Activated naive CD8-positive, alpha-beta T cell treated with anti-CD3 and anti-CD28 coated beads, Interleukin-2, amount 50 U/mL, for 24 hours (primary cell): Measurements from ENCODE around the gene EVA1A.

Source experiments
- ATAC-seq: fragments of 150-1000 bp; cut with Tn5 transposase; one replicate; pipeline ENCODE4 v1.10.0; 2021
- DNase-seq: peaks from one replicate; pipeline ENCODE4 v3.0.0; 2021
- H3K27ac Mint-ChIP-seq: one replicate; pipeline ENCODE4 v1.8.0; 2021; ENCODE audit warnings: mild to moderate bottlenecking, mixed read lengths
- H3K27me3 Mint-ChIP-seq: one replicate; pipeline ENCODE4 v1.8.0; 2021; ENCODE audit warnings: mixed read lengths
- H3K36me3 Mint-ChIP-seq: one replicate; pipeline ENCODE4 v1.8.0; 2021; ENCODE audit warnings: low read depth, mixed read lengths
- H3K4me1 Mint-ChIP-seq: one replicate; pipeline ENCODE4 v1.8.0; 2021; ENCODE audit warnings: mixed read lengths
- H3K4me3 Mint-ChIP-seq: one replicate; pipeline ENCODE4 v1.8.0; 2021; ENCODE audit warnings: mild to moderate bottlenecking, moderate library complexity, mixed read lengths
- H3K9me3 Mint-ChIP-seq: one replicate; pipeline ENCODE4 v1.8.0; 2021; ENCODE audit warnings: mixed read lengths

Gene EVA1A

DNA sequence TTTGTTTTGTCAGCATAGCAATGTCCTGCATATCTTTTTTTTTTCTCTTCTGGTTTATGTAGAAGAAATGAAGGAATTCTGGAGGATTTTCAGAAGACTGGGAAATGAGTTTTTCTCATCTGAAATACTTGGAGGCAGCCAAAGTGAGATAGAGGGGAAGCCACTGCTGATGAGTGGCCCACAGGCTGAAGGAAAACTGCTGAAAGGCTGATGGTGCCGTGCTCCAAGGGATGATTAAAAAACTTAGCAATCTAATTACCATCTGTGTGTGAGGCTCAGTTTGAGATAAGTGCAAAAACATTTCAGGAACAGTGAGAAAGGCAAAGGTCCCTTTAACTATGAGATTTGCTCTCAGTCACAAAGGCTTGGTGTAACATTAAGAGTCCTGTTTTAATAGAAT lies 98.5 kb downstream of the EVA1A start:
- no peak for DNase-seq
- no peak for ATAC-seq
- no peak overlapping the region for H3K4me3 Mint-ChIP-seq
- H3K27me3 Mint-ChIP-seq: peaks cover 19% of the 10 kb centered on the region
- peaks cover 4% of the 10 kb centered on the region for H3K9me3 Mint-ChIP-seq
- no peaks in the 10 kb centered on the region for H3K4me1 Mint-ChIP-seq
- H3K36me3 Mint-ChIP-seq: no peaks in the 10 kb centered on the region
- H3K27ac Mint-ChIP-seq: no peak overlapping the region

DNA sequence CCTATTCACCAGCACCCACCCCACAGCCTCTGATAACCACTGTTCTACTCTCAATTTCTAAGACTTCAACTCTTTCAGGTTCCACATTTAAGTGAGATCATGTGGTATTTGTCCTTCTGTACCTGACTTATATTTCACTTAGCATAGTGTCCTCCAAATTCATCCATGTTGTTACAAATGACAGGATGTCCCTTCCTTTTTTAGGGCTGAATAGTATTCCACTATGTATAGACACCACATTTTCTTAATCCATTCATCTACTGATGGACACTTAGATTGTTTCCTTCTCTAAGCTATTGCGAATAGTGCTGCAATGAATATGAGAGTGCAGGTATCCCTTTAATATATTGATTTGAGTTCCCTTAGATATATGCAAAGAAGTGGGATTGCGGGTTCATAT lies 100.1 kb downstream of the EVA1A start:
- ATAC-seq (no peak), DNase-seq (no peak)
- H3K4me1 Mint-ChIP-seq: no peaks in the 10 kb centered on the region
- peaks cover 4% of the 10 kb centered on the region for H3K9me3 Mint-ChIP-seq
- H3K27me3 Mint-ChIP-seq: peaks cover 21% of the 10 kb centered on the region
- no peaks in the 10 kb centered on the region for H3K36me3 Mint-ChIP-seq
- no peak overlapping the region for H3K27ac Mint-ChIP-seq
- no peak overlapping the region for H3K4me3 Mint-ChIP-seq

DNA sequence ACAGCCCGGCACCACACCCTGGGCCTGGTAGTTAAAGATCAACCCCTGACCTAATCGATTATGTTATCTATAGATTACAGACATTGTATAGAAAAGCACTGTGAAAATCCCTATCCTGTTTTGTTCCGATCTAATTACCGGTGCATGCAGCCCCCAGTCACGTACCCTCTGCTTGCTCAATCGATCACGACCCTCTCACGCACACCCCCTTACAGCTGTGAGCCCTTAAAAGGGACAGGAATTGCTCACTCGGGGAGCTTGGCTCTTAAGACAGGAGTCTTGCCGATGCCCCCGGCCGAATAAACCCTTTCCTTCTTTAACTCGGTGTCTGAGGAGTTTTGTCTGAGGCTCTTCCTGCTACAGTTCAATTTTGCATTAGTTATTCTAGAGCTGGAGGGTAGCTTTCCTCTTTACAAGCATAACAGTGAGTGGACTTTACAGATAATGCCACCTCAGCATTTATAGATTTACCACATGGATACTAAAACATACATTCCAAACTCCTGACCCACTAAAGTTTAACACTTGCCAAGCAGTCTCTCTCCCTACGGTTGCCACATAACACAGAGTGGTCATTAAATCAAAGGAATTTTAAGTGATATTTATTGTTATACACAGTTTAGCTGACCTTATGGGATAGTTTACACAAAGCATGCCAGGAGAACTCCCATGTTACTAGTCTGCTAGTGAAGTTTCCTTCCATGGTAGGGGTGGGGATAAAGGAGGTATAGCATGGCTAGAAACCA lies 101.0 kb downstream of the EVA1A start:
- ATAC-seq (no peak), DNase-seq (no peak)
- H3K4me1 Mint-ChIP-seq: no peaks in the 10 kb centered on the region

DNA sequence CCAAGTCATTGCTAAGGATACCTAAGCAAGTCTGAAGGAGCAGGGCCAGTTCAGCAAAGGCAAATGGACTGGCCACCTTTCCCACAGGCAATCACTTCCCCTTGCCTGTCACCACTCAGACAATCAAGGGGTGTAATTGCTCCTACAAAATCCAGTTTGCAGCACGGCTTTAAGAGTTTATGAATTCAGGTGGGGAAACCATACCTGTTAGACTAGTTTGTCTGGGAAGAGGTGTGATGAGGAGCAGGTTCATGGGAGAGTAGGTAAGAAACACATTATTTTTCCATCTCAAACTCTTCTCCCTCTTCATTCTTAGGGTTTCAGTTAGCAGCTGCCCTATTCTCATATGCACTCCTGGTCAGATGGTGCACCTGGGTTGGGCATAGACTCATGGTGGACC lies 102.5 kb downstream of the EVA1A start:
- H3K4me3 Mint-ChIP-seq: no peak overlapping the region
- ATAC-seq (no peak), DNase-seq (no peak)
- H3K9me3 Mint-ChIP-seq: peaks cover 4% of the 10 kb centered on the region
- peaks cover 14% of the 10 kb centered on the region for H3K27me3 Mint-ChIP-seq
- no peaks in the 10 kb centered on the region for H3K36me3 Mint-ChIP-seq
- H3K27ac Mint-ChIP-seq: no peak overlapping the region
- no peaks in the 10 kb centered on the region for H3K4me1 Mint-ChIP-seq

More for the DNA sequence above, 101.0 kb downstream of the EVA1A start:
- H3K4me3 Mint-ChIP-seq: no peak overlapping the region
- H3K9me3 Mint-ChIP-seq: peaks cover 4% of the 10 kb centered on the region
- H3K27ac Mint-ChIP-seq: no peak overlapping the region
- H3K36me3 Mint-ChIP-seq: no peaks in the 10 kb centered on the region
- peaks cover 21% of the 10 kb centered on the region for H3K27me3 Mint-ChIP-seq

DNA sequence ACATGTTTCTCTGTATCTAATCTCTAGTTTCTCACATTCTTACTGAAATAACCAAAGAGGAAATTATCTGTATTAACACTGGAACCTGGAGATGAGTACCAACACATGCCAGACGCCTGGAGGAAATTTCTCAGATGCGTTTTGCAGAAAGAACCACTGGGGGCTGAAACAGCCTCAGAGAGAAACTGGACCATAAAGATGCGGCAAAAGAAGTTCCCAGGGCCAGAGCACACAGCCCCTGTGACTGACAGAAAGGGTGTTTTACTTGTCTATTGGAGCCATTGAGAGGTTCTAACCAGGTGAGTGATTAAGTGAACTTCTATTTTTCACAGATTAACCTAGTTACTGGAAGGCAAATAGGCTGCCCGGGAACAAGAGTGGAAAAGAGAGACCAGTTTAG lies 103.9 kb downstream of the EVA1A start:
- no peaks in the 10 kb centered on the region for H3K36me3 Mint-ChIP-seq
- ATAC-seq: no peak
- H3K9me3 Mint-ChIP-seq: peaks cover 4% of the 10 kb centered on the region
- no peaks in the 10 kb centered on the region for H3K4me1 Mint-ChIP-seq
- H3K4me3 Mint-ChIP-seq: no peak overlapping the region
- no peak for DNase-seq
- H3K27me3 Mint-ChIP-seq: peaks cover 12% of the 10 kb centered on the region
- no peak overlapping the region for H3K27ac Mint-ChIP-seq

DNA sequence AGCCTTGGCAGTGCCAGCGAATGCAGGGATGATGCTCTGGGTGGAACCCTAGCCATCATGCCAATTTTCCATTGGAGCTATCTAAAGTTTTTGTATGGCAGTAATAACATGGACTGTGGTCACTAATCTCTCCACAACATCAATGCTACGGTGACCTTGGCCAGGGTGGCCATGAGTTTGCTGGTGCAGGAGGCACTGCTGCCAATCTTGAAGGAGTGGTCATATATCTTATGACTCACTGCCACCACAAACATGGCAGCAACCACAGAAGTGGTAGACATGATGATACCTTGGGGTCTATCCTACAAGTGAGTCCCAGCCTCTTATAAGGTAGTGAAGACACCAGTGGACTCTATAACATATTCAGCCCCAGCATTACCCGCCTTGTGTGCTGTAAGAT lies 104.6 kb downstream of the EVA1A start:
- no peaks in the 10 kb centered on the region for H3K4me1 Mint-ChIP-seq
- no peak overlapping the region for H3K27ac Mint-ChIP-seq
- no peak for ATAC-seq
- no peak for DNase-seq
- H3K9me3 Mint-ChIP-seq: peaks cover 4% of the 10 kb centered on the region
- no peaks in the 10 kb centered on the region for H3K36me3 Mint-ChIP-seq
- peaks cover 10% of the 10 kb centered on the region for H3K27me3 Mint-ChIP-seq
- no peak overlapping the region for H3K4me3 Mint-ChIP-seq

DNA sequence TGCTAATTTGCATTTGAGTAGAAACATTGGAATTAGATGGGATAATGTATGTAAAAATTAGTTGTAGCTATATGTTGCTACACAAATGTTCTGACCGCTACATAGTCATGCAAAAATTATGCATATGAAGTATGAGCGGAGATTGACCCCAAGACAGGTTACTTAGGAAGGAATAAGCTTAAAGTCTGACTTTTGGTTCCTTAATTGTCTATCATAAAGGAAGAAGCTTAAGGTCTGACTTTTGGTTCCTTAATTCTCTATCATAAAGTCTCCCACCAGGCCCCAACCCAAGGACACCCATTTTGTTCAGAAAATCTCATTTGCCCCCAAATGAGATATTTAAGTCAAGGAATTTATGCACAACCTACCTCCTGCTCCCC lies 106.5 kb downstream of the EVA1A start:
- no peaks in the 10 kb centered on the region for H3K36me3 Mint-ChIP-seq
- H3K27me3 Mint-ChIP-seq: peaks cover 7% of the 10 kb centered on the region
- peaks cover 3% of the 10 kb centered on the region for H3K9me3 Mint-ChIP-seq
- H3K27ac Mint-ChIP-seq: no peak overlapping the region
- DNase-seq: no peak
- ATAC-seq: no peak
- H3K4me3 Mint-ChIP-seq: no peak overlapping the region
- no peaks in the 10 kb centered on the region for H3K4me1 Mint-ChIP-seq

DNA sequence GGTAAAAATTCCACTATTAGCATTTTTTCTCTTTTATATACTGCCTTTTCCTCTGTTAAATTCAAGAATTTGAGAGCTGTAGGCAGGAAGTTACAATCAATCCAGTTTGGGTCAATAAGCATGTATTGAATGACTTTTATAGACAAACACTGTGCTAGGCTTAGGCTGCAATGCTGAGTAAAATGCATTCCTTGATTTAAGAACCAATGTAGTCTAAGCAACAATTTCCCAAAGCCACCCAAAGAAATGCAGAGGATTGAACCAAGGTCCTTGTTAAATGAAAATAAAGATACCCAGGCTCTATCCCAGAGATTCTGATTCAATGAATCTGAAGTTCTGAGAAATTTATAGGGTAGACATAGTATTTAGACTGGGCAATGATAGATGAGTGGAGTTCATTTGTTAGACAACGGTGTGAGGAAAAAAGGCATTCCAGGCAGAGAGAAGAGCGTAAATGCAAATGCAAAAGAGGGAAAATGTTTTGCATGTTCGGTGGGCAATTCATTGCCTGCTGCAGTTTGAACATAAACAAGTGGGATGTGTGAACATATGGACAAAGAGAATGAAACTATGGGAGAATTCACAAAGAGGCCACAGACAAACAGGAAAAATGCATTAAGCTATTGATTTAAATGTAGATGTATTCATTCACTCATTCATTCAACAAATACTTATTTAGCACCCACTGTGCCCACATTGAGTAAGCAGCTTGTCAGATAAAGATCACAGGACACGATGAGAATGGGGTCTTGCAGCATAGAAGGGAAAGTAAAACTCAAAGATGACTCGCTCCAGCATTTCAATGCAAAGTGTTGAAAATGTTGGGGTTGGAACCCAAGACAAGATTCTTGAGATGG lies 107.1 kb downstream of the EVA1A start:
- Mint-ChIP-seq H3K9me3 (peaks cover 6% of the 10 kb centered on the region), H3K36me3 (no peaks in the 10 kb centered on the region), H3K4me3 (no peak overlapping the region), H3K27ac (no peak overlapping the region), H3K27me3 (peaks cover 7% of the 10 kb centered on the region), H3K4me1 (no peaks in the 10 kb centered on the region)
- DNase-seq: no peak
- ATAC-seq: no peak

DNA sequence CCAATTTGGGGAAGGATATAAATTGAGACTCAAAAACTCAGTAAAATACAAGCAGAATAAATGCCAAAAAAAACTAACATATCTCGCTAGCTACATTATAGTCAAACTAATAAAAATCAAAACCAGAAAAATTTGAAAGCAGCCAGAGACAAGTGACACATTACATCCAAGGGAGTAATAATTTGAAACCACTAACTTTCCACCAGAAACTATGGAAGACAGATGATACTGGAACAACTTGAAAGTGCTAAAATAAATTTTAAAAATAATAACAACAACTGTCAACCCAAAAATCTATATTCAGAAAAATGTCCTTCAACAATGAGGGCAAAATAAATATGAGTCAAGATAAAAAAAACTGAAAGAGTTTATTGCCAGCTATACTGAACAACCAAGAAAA lies 110.7 kb downstream of the EVA1A start:
- Mint-ChIP-seq H3K4me3 (no peak overlapping the region), H3K27me3 (peaks cover 7% of the 10 kb centered on the region), H3K36me3 (no peaks in the 10 kb centered on the region), H3K4me1 (no peaks in the 10 kb centered on the region), H3K9me3 (peaks cover 9% of the 10 kb centered on the region), H3K27ac (no peak overlapping the region)
- ATAC-seq (no peak), DNase-seq (no peak)

DNA sequence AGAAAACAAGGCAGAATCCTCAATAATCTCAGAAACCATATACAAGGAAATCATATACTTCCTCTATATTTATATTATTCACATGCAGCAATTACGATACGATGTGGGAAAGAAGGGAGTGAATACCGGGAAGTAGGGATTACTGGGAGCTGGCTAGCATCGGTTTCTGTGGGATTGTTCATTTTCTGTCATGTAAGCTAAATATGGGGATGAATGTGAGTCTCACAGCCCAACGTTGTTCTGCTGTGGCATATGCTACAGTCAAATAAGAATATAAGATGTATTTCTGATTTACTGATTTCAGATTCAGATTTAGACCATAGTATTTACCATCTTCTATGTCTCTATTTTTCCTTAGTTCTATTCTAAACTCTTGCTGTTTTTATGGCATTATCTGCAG lies 113.6 kb downstream of the EVA1A start:
- DNase-seq (no peak), ATAC-seq (no peak)
- H3K36me3 Mint-ChIP-seq: no peaks in the 10 kb centered on the region
- no peaks in the 10 kb centered on the region for H3K4me1 Mint-ChIP-seq
- peaks cover 9% of the 10 kb centered on the region for H3K9me3 Mint-ChIP-seq
- H3K27ac Mint-ChIP-seq: no peak overlapping the region
- peaks cover 7% of the 10 kb centered on the region for H3K27me3 Mint-ChIP-seq
- no peak overlapping the region for H3K4me3 Mint-ChIP-seq
